HCT116 (cell line): ENCODE data around the gene SHKBP1. TPM values are rescaled to one million over a fixed set of nuclear protein-coding genes. Genes with fewer than 3 reads are reported as not detected.

Experiments
- ATAC-seq: fragments of 200-7000 bp; cut with Tn5 transposase; 2 replicates; pipeline ENCODE4 v1.9.1; 2020; ENCODE audit warnings: mild to moderate bottlenecking, moderate library complexity
- BruUV-seq: library from RNA; stranded (reverse); fragments of 400-500 nt; replicated peaks from 2 replicates; lab custom pipeline; 2021; lab: Mats Ljungman, UMichigan
- CTCF ChIA-PET: fragments of 300-600 bp; sonication (Branson Sonifier 250); formaldehyde crosslinking; loops from one replicate; lab custom pipeline; 2021; ENCODE audit warnings: antibody characterized with exemption; lab: Charles Lee
- POLR2A ChIA-PET: fragments of 300-600, 350-600 bp; sonication (Branson Sonifier 250); formaldehyde crosslinking; loops from one replicate; lab custom pipeline; 2021; ENCODE audit warnings: antibody characterized with exemption; lab: Charles Lee
- RAD21 ChIA-PET, 2 experiments: fragments of 300-600 bp; sonication (Branson Sonifier 250); formaldehyde crosslinking; loops; one replicate each; lab custom pipeline; 2023; ENCODE audit warnings: low total read pairs in 2 of 2; ENCODE audit not compliant: uncharacterized antibody in 2 of 2, unreplicated experiment in 2 of 2, low non-redundant PET in 1 of 2; lab: Charles Lee
- DNase-seq: peaks from one replicate; pipeline ENCODE4 v3.0.0-alpha.2; 2010; ENCODE audit warnings: low read depth, low spot score
- H2AFZ ChIP-seq: fragments of 200-600 bp; shearing (Covaris generic), sonication (generic); 2 replicates; pipeline ENCODE4 v1.6.1; 2017; ENCODE audit warnings: low read depth, mixed run types, mixed read lengths, antibody characterized with exemption, low read length; ENCODE audit not compliant: poor library complexity, severe bottlenecking
- H3K27ac ChIP-seq: 2 replicates; pipeline ENCODE4 v1.5.1; 2012; ENCODE audit warnings: low read depth, low read length
- H3K27me3 ChIP-seq: fragments of 200-600 bp; sonication (generic); 2 replicates; pipeline ENCODE4 v1.6.1; 2016; ENCODE audit warnings: mixed run types, low read length, mixed read lengths; ENCODE audit not compliant: insufficient read depth
- H3K36me3 ChIP-seq, 2 experiments: fragments of 200-500 bp in 1 of 2; fragments of 200-600 bp in 1 of 2; sonication (Bioruptor generic) in 1 of 2; sonication (generic) in 1 of 2; 2 replicates each; pipeline versions ENCODE4 v1.5.1 to v1.6.1; 2014 to 2016; ENCODE audit warnings: low read length in 2 of 2, inconsistent platforms in 1 of 2, mixed read lengths in 1 of 2, mixed run types in 1 of 2; ENCODE audit not compliant: insufficient read depth in 2 of 2, control insufficient read depth in 1 of 2
- H3K4me1 ChIP-seq, 2 experiments: fragments of 200-600 bp in 1 of 2; sonication (generic) in 1 of 2; 2 replicates each; pipeline versions ENCODE4 v1.5.1 to v1.6.1; 2012 to 2017; ENCODE audit warnings: low read length in 2 of 2, inconsistent platforms in 1 of 2, mild to moderate bottlenecking in 1 of 2, mixed read lengths in 1 of 2, mixed run types in 1 of 2, moderate library complexity in 1 of 2; ENCODE audit not compliant: insufficient read depth in 2 of 2, control insufficient read depth in 1 of 2
- H3K4me2 ChIP-seq: fragments of 200-600 bp; sonication (generic); 2 replicates; pipeline ENCODE4 v1.6.1; 2017; ENCODE audit warnings: mixed run types, low read length, mixed read lengths
- H3K4me3 ChIP-seq, 2 experiments: fragments of 200-600 bp in 1 of 2; sonication (generic) in 1 of 2; replicated peaks in 1 of 2; 2 replicates each; pipeline ENCODE4 v1.5.1; 2011 to 2016; ENCODE audit warnings: low read length in 2 of 2, control low read depth in 1 of 2, low read depth in 1 of 2, mild to moderate bottlenecking in 1 of 2, mixed read lengths in 1 of 2, mixed run types in 1 of 2
- H3K79me2 ChIP-seq: fragments of 200-600 bp; sonication (generic); 2 replicates; pipeline ENCODE4 v1.6.1; 2017; ENCODE audit warnings: mild to moderate bottlenecking, mixed run types, low read length, moderate library complexity, mixed read lengths; ENCODE audit not compliant: insufficient read depth
- H3K9ac ChIP-seq: fragments of 200-600 bp; sonication (generic); 2 replicates; pipeline ENCODE4 v1.6.1; 2016; ENCODE audit warnings: low read length, mixed read lengths
- H3K9me2 ChIP-seq: fragments of 200-600 bp; sonication (generic), shearing (Covaris generic); 2 replicates; pipeline ENCODE4 v1.6.1; 2017; ENCODE audit warnings: mixed run types, mild to moderate bottlenecking, moderate library complexity; ENCODE audit not compliant: insufficient read depth
- H3K9me3 ChIP-seq, 2 experiments: fragments of 200-500 bp in 1 of 2; fragments of 200-600 bp in 1 of 2; sonication (Bioruptor generic) in 1 of 2; sonication (generic) in 1 of 2; 2 replicates each; pipeline ENCODE4 v1.6.1; 2014 to 2017; ENCODE audit warnings: low read length in 2 of 2, mixed read lengths in 2 of 2, inconsistent platforms in 1 of 2, low read depth in 1 of 2, mild to moderate bottlenecking in 1 of 2, mixed run types in 1 of 2, moderate library complexity in 1 of 2; ENCODE audit not compliant: control insufficient read depth in 1 of 2, insufficient read depth in 1 of 2
- H4K20me1 ChIP-seq: fragments of 200-600 bp; sonication (generic), shearing (Covaris generic); 2 replicates; pipeline ENCODE4 v1.6.1; 2017; ENCODE audit warnings: mixed run types, mild to moderate bottlenecking, moderate library complexity; ENCODE audit not compliant: insufficient read depth
- CEBPB ChIP-seq: IDR thresholded peaks from 2 replicates; pipeline ENCODE4 v1.6.1; 2012; ENCODE audit warnings: low read depth
- EGR1 ChIP-seq: IDR thresholded peaks from 2 replicates; pipeline ENCODE4 v1.6.1; 2012; ENCODE audit warnings: low read depth
- ELF1 ChIP-seq: IDR thresholded peaks from 2 replicates; pipeline ENCODE4 v1.6.1; 2012; ENCODE audit warnings: low read depth, borderline replicate concordance
- EZH2 ChIP-seq: fragments of 200-600 bp; sonication (generic); IDR thresholded peaks from 2 replicates; pipeline ENCODE4 v1.6.1; 2017; ENCODE audit warnings: antibody characterized with exemption, mixed run types
- EZH2phosphoT487 ChIP-seq: fragments of 200-600 bp; IDR thresholded peaks from 2 replicates; pipeline ENCODE4 v1.6.1; 2018; ENCODE audit warnings: antibody characterized with exemption, borderline replicate concordance
- FOSL1 ChIP-seq: IDR thresholded peaks from 2 replicates; pipeline ENCODE4 v1.6.1; 2012; ENCODE audit warnings: low read depth
- JUND ChIP-seq: IDR thresholded peaks from 2 replicates; pipeline ENCODE4 v1.6.1; 2012
- MAX ChIP-seq: IDR thresholded peaks from 2 replicates; pipeline ENCODE4 v1.6.1; 2012
- POLR2A ChIP-seq: IDR thresholded peaks from 2 replicates; pipeline ENCODE4 v1.7.0; 2011; ENCODE audit warnings: borderline replicate concordance; ENCODE audit not compliant: insufficient read depth, insufficient read length; ENCODE audit errors: extremely low read depth
- POLR2AphosphoS5 ChIP-seq: IDR thresholded peaks from 2 replicates; pipeline ENCODE4 v1.6.1; 2011; ENCODE audit warnings: mild to moderate bottlenecking, low read depth, low read length, moderate library complexity
- REST ChIP-seq: IDR thresholded peaks from 2 replicates; pipeline ENCODE4 v1.6.1; 2012; ENCODE audit warnings: low read depth
- SIN3A ChIP-seq: IDR thresholded peaks from 2 replicates; pipeline ENCODE4 v1.6.1; 2012; ENCODE audit warnings: low read depth
- SP1 ChIP-seq: IDR thresholded peaks from 2 replicates; pipeline ENCODE4 v1.6.1; 2012; ENCODE audit warnings: low read depth
- SRF ChIP-seq: IDR thresholded peaks from 2 replicates; pipeline ENCODE4 v1.6.1; 2012; ENCODE audit warnings: low read depth
- YY1 ChIP-seq: IDR thresholded peaks from 2 replicates; pipeline ENCODE4 v1.6.1; 2011; ENCODE audit warnings: low read length, low read depth, moderate library complexity, mild to moderate bottlenecking; ENCODE audit not compliant: insufficient replicate concordance; ENCODE audit errors: extremely low read depth
- ZFX ChIP-seq: fragments of 450-650 bp; IDR thresholded peaks from 2 replicates; pipeline ENCODE4 v1.6.1; 2017
- ZNF274 ChIP-seq: fragments of 200-500 bp; sonication (Bioruptor generic); IDR thresholded peaks from 2 replicates; pipeline ENCODE4 v1.6.1; 2014; ENCODE audit warnings: mild to moderate bottlenecking, low read depth, low read length, inconsistent platforms
- intact Hi-C: fragments of 100-400 bp; cut with micrococcal nuclease; formaldehyde crosslinking; loops from 2 replicates; pipeline ENCODE4 v1.10.0; 2022
- total RNA-seq: library from RNA; stranded (reverse); gene quantifications from one replicate; pipeline ENCODE4 v1.2.1, GENCODE V29; 2021; ENCODE audit not compliant: unreplicated experiment
- TF ChIP-seq, protein P1 (sequence below): IDR thresholded peaks from 2 replicates; pipeline ENCODE4 v1.6.1; 2012
- TF ChIP-seq, protein P2 (sequence below): IDR thresholded peaks from 2 replicates; pipeline ENCODE4 v1.6.1; 2011; ENCODE audit warnings: mild to moderate bottlenecking, low read length, moderate library complexity; ENCODE audit not compliant: insufficient replicate concordance; ENCODE audit errors: extremely low read depth

Gene SHKBP1
- total RNA-seq, 1 experiment from 2014 or later = 97.4 TPM

- RAD21 ChIA-PET = no interaction called here
- Histone ChIP-seq H3K27me3 (no peaks in the 10 kb centered on the region), H3K9ac (no peak overlapping the region), H3K79me2 (no peaks in the 10 kb centered on the region), H4K20me1 (no peaks in the 10 kb centered on the region), H2AFZ (no peak overlapping the region), H3K9me2 (no peaks in the 10 kb centered on the region), H3K36me3 (no peaks in the 10 kb centered on the region), H3K9me3 (no peaks in the 10 kb centered on the region), H3K27ac (no peak overlapping the region), H3K4me1 (peaks cover 6 to 17% of the 10 kb centered on the region in 2 experiments), H3K4me3 (no peak overlapping the region), H3K4me2 (no peak overlapping the region)
- CTCF ChIA-PET = no interaction called here
- no TSS peak for BruUV-seq
- intact Hi-C loops = no loop called here
- TF ChIP-seq REST (no peak), ELF1 (no peak), EZH2 (no peak), POLR2A (no peak), POLR2AphosphoS5 (no peak), JUND (no peak), SRF (no peak), EGR1 (no peak), ZNF274 (no peak), SP1 (no peak), EZH2phosphoT487 (no peak), SIN3A (no peak), YY1 (no peak), CEBPB (no peak), MAX (no peak), FOSL1 (no peak), ZFX (no peak)
- TF ChIP-seq, protein P1, sequence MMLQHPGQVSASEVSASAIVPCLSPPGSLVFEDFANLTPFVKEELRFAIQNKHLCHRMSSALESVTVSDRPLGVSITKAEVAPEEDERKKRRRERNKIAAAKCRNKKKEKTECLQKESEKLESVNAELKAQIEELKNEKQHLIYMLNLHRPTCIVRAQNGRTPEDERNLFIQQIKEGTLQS = no peak
- TF ChIP-seq, protein P2, sequence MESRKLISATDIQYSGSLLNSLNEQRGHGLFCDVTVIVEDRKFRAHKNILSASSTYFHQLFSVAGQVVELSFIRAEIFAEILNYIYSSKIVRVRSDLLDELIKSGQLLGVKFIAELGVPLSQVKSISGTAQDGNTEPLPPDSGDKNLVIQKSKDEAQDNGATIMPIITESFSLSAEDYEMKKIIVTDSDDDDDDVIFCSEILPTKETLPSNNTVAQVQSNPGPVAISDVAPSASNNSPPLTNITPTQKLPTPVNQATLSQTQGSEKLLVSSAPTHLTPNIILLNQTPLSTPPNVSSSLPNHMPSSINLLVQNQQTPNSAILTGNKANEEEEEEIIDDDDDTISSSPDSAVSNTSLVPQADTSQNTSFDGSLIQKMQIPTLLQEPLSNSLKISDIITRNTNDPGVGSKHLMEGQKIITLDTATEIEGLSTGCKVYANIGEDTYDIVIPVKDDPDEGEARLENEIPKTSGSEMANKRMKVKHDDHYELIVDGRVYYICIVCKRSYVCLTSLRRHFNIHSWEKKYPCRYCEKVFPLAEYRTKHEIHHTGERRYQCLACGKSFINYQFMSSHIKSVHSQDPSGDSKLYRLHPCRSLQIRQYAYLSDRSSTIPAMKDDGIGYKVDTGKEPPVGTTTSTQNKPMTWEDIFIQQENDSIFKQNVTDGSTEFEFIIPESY = no peak
- no peak for DNase-seq
- no peak for ATAC-seq
- POLR2A ChIA-PET = no interaction called here
Observed at GRCh38 chr19:40565355-40565754, 11.3 kb upstream of the SHKBP1 start.
